Stimulated activated CD8-positive, alpha-beta memory T cell treated with anti-CD3 and anti-CD28 coated beads, Interleukin-2, amount 100 ng/mL, for 48 hours (primary cell): ENCODE results near the gene ZSCAN30.

Source experiments
- DNase-seq, 2 donors: peaks; one replicate each; pipeline ENCODE4 v3.0.0-alpha.2; 2020; ENCODE audit warnings: low read depth in 2 of 2

ZSCAN30 gene

GRCh38 chr18:35278969-35279368 is 11.1 kb downstream of the ZSCAN30 start:
- no peak for DNase-seq

GRCh38 chr18:35278085-35278484 is 11.9 kb downstream of the ZSCAN30 start:
- DNase-seq, result no peak

- no peak for DNase-seq
Observed at GRCh38 chr18:35277633-35278032, 12.4 kb downstream of the ZSCAN30 start.

- no peak for DNase-seq
Observed at GRCh38 chr18:35276267-35276666, 13.8 kb downstream of the ZSCAN30 start.

GRCh38 chr18:35271656-35272055 is 18.4 kb downstream of the ZSCAN30 start:
- no peak for DNase-seq

GRCh38 chr18:35268821-35269220 is 21.2 kb downstream of the ZSCAN30 start:
- no peak for DNase-seq

- DNase-seq, result no peak
Observed at GRCh38 chr18:35267809-35268208, 22.2 kb downstream of the ZSCAN30 start.

- DNase-seq, result peak; percentile 41 to 51
Observed at GRCh38 chr18:35267161-35267651, 22.8 kb downstream of the ZSCAN30 start.

- DNase-seq, result no peak
Observed at GRCh38 chr18:35264409-35264808, 25.6 kb downstream of the ZSCAN30 start.

- DNase-seq, result no peak
Observed at GRCh38 chr18:35256947-35257346, 33.1 kb downstream of the ZSCAN30 start.

- no peak for DNase-seq
Observed at GRCh38 chr18:35253655-35254287, 36.3 kb downstream of the ZSCAN30 start.

GRCh38 chr18:35252466-35252865 is 37.6 kb downstream of the ZSCAN30 start:
- DNase-seq, result no peak

GRCh38 chr18:35248429-35248828 is 41.6 kb downstream of the ZSCAN30 start:
- DNase-seq, result no peak

GRCh38 chr18:35247412-35248249 is 42.4 kb downstream of the ZSCAN30 start:
- DNase-seq, result no peak

GRCh38 chr18:35246831-35247230 is 43.2 kb downstream of the ZSCAN30 start:
- DNase-seq, result no peak

- no peak for DNase-seq
Observed at GRCh38 chr18:35245719-35246317, 44.2 kb downstream of the ZSCAN30 start.

- no peak for DNase-seq
Observed at GRCh38 chr18:35244671-35245070, 45.4 kb downstream of the ZSCAN30 start.

GRCh38 chr18:35242426-35242825 is 47.6 kb downstream of the ZSCAN30 start:
- no peak for DNase-seq

- DNase-seq, result no peak
Observed at GRCh38 chr18:35241448-35241804, 48.6 kb downstream of the ZSCAN30 start.

GRCh38 chr18:35240664-35241447 is 49.2 kb downstream of the ZSCAN30 start, which contains the start of gene ZNF397:
ZNF397 (plus strand) TSS chr18:35241034; CDS start chr18:35242471, 1,437 bp downstream.
- DNase-seq, result peak; percentile 92 to 95

GRCh38 chr18:35239314-35239713 is 50.7 kb downstream of the ZSCAN30 start:
- DNase-seq, result no peak
